Activated CD4-positive, alpha-beta T cell treated with anti-CD3 and anti-CD28 coated beads, Interleukin-2, amount 50 U/mL, for 4 hours (primary cell): ENCODE data around the gene ATP1B1.
"Not testable (repeated sequence)": the region's sequence is repeated elsewhere in the genome, so short reads cannot be mapped to it uniquely, and the experiment has no call there.

Source experiments
- DNase-seq, 2 experiments: peaks; one replicate each; pipeline ENCODE4 v3.0.0-alpha.2; 2020

Gene ATP1B1

DNA sequence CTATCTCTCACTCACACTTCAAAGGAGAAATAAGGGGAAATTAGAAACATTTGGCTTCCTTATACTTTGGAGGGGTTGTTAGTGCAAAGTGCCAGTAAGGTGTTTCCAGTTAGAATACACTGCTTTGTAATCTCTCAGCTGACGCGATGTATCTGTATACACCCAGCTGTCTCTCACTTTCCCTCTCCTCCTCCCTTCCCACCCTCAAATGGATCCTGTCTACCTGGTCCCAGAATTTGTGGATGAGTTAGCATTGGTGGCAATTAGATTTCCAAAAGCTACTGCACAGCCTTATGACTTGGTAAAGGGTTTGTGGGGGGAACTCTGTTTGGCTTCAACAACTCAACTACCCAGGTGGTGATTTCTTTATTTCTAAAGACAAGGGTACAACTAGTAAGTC is 10.5 kb downstream of the ATP1B1 start:
- no peak for DNase-seq

DNA sequence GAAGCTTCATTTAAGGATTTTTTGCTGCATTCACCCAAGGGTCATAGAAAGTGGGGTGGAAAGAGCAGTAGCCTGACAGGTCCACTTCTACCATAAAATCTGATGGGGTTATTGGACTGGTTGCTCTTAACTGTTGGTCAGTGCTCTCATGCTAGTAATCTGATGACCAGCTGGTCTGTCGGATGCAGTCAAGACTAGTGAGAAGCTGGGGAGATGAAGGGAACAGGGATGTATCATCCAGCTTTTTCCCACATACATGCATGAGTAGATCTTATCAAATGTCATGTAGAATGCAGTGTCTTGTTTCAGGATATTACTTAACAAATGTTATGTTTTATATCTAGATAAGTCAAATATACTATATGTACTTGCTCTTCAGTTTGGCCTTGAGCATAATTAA is 11.1 kb downstream of the ATP1B1 start:
- no peak for DNase-seq

DNA sequence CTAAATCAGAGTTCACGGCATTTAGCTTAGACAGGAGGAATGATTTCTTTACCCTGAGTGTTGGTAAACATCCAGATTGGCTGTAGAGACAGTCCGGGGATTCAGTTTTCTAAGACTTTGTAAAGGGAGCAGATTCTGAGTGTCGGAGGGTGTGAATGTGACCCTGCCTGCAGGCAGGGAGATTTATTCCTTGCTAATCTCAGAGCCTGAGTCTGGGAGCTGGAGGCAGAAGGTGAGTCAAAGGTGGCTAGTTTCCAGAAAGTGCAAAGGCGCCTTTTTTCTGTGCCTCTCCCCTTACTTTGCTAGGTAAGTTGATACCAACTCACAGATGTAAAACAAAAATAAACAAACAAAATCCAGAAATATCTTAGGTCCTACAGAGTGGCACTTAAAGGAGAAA is 11.7 kb downstream of the ATP1B1 start:
- DNase-seq, result no peak

DNA sequence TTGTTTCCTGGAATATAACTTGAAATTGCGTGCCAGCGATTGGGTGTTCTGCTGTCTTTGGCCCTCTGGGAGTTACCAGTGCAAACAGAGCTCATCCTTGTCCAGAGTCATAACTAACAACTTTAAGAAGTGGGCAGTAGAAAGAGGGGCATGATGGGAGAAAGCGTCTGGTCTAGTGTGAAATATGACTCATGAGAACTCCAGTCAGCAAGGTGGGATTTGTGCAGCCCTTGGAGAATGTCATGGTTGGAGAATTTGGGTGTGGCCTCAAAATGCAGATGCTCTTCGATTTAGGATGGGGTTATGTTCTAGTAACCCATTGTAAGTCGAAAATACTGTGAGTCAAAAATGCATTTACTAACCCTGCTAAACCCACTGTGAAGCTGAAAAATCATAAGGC is 12.9 kb downstream of the ATP1B1 start:
- no peak for DNase-seq

DNA sequence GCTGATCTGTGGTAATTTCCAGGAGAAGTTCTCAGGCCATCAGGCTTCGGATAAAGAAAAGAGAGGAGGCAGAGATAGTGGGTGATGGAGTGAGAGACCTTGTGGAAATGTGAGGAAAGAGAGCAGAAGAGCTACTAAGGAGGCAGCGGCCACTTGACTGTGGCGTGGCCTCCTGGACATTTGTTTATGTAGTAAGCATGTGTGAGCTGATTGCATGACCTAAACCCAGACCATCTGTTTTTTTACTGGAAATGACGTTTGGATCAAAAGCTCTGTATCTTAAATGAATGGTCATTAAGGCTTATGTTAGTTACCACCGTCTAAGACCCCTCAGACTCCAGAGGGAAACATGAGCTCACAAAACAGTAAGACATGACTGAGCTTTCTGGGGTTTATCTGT is 13.6 kb downstream of the ATP1B1 start:
- DNase-seq, result no peak

DNA sequence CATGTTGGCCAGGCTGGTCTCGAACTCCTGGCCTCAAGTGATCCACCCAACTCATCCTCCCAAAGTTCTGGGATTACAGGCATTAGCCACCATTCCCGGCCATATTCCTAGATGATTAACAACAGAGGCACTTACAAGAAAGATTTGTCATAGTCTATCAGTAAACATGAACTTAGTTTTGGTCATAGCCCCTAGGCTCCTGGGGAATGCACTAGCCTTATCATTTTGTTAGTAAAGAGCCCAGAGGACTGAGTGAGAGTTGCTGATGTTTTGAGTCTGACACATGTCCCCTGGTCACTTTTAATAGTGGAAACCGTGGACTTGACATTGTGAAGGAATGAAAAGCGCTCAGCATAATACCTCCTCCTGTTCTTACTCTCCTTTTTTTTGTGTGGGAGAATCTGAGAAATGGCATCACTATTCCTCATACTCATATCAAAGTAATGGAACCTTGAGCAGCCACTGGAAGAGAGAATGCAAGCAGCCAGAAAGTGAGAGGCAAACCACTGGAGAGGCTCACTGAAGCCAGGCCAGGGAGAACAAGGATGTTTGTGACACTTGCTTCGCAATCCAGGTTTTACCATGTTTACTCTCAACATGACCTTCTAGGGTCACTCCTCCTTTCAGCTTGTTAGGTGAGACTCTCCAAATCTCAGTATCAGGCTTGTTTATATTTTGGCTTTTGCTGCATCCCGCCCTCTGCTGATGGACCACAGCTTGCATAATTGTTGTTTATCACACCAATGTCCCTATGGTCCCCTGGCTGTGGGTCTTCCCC is 14.8 kb downstream of the ATP1B1 start:
- no peak for DNase-seq

DNA sequence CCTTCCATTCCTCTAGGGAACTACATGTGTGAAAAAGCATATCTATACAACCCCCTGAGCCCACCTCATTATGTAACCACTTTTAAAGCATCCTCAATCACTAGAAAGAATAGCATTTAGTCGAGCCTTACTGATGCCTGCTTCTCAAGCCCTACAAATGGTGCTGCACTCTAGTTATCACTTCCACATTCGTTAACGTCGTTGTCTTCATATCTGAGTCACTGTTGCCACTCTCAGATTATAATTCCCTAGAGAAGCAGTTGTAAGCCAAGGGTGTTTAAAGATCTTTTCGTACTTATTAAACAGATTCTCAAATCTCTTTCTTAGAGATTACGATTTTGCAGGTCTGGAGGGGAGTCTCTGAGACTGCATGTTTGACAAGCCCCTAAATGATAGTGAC is 16.5 kb downstream of the ATP1B1 start:
- DNase-seq, result no peak

DNA sequence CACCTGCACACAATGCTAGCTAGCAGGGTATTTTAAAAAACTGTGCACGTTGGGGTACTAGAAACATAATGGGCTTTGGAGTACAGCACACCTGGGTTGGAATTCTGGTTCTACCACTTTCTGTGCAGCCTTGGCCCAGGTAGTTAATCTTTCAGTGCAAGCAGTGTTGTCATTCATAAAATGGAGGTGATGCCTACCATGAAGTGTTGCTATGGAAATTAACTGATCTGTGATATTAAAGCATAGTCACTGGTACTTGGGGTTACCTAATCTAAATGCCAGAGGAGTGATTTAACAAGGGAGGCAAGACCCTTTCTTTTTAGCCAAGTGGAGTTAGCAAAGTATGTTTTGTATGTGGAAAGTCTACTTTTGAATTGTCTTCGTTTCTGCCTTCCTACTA is 18.0 kb downstream of the ATP1B1 start:
- DNase-seq, result no peak

DNA sequence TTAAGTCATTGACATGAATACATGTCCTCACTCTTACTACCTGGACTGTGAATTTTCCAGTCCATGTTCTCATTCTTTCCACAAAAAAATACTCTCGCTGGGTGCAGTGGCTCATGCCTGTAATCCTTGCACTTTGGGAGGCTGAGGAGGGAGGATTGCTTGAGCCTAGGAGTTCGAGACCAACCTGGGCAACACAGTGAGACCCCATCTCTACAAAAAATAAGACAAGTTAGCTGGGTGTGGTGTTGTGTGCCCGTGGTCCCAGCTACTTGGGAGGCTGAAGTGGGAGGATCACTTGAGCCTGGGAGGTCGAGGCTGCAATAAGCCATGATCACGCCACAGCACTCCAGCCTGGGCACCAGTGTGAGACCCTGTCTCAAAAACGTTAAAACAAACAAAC is 19.1 kb downstream of the ATP1B1 start:
- not testable (repeated sequence) for DNase-seq

DNA sequence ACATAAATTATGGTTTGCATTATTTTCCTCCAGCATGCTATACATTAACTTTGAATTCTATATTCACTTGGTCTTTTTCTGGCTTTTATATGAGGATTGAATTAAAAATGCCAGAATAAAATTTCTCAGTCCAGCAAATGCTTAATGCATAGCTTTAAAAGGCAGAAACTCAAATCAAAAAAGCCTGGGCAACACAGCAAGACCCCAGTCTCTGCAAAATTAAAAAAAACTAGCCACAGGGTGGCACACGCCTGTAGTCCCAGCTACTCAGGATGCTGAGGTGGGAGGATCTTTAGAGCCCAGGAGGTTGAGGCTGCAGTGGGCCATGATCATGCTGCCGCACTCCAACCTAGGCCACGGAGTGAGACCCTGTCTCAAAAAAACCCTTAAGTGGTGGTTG is 19.8 kb downstream of the ATP1B1 start:
- no peak for DNase-seq

DNA sequence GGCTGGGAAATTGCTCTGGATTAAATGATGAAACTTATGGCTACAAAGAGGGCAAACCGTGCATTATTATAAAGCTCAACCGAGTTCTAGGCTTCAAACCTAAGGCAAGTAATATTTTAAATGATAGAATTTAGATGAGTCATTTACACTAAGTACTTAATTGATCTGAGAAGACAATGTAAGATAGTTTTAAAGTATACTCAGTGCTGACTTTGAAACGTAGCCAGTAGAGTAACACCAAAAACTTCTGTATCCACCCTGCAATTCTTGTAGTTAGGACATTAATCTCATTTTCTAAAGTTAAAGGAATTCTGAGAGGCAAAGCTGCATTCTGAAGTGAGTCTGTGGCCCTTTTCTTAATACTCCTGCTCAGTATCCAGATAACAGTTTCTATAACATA is 20.8 kb downstream of the ATP1B1 start:
- DNase-seq, result no peak

DNA sequence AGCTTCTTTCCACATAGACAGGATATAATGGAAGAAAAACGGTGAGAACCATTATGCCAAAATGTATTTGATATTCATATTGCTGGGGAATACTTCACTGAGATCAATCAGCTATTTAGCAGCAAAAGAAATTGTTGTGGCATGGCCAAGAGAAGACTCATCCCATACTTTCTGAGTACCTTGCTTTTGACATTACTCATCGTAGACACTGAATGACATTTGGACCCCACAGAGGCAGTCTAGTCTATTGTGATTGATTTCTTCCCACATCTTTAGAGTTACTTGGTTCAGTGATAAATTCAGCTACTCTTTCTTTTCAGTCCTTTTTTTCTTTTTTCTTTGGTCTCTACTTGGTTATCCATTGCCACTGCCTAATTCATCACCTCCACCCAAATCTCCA is 22.1 kb downstream of the ATP1B1 start:
- DNase-seq, result no peak

DNA sequence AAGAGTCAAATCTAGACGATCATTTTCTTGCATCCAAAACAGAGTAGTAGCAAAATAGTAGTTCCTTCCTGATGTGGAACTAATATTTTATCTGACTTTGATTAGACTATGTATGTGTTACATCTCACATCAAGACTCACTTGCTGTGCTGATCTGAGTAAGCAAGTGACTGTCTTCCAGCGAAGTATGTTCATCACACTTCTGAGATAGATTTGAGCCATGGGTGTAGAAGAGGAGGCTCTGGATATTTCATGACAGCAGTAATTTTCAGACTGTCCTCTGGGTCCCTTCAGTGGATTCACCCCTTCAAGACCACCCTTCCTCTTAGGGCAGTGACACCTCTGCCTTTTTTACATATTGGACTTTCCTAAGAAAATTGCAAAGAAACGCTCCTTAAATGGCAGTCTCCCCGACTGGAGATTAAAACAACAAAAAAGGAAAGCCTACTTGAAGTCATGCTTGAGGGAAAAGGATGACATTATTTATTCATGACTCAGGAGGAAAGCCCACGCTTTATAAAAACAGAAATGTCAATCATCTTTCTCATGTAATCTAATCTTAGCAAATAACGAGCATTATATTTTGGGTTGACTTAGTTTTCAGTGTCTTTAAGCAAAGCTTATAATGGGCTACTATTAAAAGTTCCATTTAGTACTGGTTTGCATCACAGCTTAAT is 22.8 kb downstream of the ATP1B1 start:
- no peak for DNase-seq

DNA sequence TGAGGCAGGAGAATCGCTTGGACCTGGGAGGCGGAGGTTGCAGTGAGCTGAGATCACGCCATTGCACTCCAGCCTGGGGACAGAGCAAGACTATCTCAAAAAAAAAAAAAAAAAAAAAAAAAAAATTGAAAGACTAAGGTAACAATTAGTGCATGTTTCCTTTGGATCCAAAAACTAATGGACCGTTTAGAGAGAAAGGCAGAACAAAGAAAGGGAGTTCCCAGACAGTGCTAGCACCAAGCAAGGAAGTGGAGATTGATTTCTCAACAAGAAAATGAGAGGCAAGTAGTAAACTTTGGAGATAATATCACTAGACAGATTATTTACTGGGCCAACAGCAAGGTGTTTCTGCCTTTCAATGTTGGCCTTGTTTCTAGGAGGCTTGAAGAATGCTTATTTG is 24.2 kb downstream of the ATP1B1 start:
- no peak for DNase-seq

DNA sequence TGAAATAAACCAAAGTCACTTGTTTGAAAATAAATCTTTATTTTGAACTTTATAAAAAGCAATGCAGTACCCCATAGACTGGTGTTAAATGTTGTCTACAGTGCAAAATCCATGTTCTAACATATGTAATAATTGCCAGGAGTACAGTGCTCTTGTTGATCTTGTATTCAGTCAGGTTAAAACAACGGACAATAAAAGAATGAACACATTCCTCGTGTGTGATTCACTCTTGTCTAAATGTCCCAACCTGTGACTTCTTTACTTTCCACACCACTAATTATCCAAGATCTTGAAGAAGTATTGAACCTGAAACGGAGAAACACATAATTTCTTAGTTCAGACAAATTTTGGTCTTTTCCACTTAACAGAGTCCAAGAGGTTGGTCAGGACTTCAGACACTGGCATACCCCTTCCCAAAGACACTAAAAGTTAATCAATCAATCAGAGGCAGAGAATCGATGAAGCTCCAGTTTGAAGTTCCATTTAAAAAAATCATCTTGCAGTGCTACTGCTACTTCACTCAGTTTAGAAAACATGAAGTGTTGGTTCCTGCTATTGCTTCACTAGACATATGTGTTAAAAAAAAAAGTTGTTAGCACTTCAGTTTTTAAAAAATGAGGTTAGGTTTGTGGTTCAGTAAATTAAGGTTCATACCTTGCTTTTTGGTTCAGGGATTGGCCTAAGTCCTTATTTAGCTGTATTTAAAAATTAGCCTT is 26.2 kb downstream of the ATP1B1 start:
- no peak for DNase-seq

DNA sequence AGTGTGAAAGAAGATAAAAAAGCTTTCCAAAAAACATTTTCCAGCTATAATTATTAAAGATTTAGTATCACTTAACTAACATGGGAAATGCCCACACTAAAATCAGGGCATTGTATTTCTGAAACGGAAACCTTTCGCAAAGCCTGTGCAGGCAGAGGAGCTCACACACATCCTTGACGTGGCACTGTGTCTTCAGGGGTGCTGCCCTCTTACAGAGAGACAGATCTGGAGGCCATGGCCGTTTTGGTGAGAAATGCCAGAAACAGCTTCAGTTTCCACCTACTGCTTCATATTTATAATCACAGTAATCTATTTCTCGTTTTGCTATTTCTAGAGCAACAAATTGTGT is 26.7 kb downstream of the ATP1B1 start:
- no peak for DNase-seq

DNA sequence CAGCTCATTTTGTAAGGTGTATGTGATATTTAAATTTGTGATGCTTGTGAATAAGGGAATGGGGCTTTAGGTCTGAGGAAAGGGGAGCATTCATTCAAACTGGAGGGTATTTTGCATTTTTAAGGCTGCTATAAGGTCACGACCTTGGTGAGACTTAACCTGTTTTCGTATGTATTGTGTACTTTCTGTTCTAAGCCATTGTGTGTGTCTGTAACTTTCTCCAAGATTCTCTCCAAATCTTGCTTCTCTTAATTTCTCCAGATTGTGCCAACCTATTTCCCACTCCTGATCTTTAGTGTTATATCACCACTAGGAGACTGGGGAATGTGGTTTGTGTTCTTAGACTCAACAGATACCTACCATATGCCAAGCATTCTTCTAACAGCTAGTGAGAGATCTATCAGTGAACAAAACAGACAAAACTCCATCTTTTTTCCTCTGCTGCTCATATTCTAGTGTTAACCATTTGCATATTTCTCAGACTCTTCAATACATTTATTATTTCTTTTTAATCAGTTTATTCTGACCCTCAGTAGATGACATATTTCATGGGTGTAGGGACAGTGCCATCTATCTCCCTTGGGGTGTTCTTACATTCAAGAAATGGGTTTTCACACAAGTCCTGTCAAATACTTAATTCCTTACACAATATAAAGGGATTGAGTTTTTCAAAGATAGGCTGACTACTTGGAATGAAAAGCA is 27.5 kb downstream of the ATP1B1 start:
- DNase-seq, result no peak

DNA sequence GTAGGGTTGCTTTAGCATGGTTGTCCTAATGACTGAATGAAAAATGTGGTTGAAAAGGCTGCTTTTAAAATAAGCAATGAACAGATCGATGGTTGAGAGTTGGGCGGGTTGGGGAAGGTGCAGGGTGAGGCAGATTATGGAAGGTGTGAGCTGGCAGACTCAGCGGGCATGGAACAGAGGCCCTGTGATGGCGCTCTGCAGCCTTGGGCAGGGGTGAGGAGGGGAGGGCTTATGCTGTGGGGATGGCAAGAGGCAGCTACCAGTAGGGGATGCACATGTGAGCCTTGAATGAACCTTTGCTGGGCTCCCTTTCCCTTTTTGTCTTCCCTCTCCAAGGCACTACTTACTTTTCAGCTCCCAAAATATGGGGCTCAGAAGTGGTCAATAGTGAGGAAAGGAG is 30.9 kb downstream of the ATP1B1 start:
- no peak for DNase-seq

DNA sequence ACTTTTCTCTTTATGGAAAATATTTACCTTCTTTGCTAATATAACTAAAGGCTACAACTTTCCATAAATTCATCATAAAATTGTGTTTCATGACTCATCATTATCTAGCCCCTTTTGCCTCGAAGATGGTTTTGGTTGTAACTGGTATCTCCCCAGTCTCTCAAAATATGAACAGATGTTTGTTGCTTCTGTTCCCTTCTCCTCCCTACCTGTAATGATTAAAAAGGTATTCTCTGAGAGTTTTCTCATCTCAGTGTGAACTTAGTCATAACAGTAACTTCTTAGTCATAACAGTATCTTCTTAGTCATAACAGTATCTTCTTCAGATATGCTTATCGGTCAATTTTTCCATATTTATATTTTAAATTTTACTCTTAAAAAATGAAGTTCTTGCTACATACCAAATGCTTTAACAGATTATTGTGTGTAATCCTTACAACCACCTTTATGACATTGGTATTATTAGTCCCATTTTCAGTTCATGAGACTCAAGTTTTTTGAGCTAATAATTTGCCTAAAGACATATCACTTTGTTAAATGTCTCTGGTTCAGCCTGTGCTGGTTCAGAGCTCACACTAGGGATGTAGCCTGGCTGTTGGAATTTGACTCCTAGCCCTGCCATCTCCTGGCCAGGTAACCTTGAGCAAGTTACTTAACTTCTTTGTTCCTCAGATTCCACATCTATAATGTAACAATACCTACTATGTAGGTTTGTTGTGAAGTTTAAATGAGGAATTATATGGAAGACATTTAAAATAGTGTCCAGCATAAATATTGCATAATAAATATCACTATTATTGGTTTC is 32.6 kb downstream of the ATP1B1 start:
- DNase-seq, result no peak

DNA sequence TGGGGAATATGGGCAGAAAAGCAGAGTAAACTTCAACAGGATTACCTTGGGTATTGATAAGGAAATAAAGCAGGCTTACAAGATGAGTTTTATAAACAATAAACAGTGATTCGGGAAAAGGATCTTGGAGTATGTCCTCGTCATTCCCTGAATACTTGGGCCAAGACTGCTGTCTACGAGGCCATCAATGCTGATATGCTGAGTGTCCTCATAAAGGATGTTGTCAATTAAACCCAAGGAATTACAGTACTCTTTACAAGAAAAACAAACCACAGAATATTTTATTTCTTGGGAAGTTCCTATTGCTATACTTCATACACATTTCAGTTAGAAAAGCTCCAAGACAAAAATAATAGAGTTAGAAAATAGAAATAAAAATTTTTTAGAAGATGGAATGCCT is 34.9 kb downstream of the ATP1B1 start:
- DNase-seq, result no peak

DNA sequence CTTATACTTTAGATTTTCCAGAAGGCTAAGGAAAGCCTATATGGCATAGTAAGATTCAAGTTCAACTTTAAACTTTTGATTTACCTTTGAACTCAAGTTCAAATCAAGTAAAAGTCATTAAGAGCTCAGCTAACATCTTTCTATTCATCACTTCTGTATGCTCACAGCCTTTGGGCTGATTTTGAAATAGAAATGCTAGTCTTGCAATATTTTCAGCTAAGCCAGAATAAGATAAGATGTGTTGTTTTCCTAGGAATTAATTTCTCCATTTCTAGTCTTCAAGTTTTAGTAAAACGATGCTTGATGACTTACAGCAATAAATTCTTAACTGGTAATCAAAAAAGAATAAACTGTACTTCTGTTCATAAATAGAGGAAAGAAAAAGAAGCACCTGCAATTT is 35.6 kb downstream of the ATP1B1 start:
- no peak for DNase-seq

DNA sequence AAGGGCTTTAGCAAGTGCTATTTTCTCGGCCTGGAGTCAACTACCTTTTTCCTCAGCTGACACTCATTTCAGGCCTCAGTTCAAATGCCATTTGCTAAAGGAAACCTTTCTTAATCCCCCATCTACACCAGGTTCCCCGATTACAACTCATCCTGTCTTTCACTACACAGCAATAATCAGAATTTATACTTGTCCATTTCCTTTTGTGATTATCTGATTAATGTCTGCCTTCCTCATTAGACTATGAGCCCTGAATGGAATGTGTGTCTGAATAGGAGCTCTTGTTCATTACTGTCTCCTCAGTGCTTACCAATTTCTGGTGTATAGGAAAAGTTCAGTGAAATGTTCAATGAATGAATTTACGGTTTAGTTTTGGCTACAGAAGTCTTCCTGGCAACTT is 36.9 kb downstream of the ATP1B1 start:
- DNase-seq, result no peak

DNA sequence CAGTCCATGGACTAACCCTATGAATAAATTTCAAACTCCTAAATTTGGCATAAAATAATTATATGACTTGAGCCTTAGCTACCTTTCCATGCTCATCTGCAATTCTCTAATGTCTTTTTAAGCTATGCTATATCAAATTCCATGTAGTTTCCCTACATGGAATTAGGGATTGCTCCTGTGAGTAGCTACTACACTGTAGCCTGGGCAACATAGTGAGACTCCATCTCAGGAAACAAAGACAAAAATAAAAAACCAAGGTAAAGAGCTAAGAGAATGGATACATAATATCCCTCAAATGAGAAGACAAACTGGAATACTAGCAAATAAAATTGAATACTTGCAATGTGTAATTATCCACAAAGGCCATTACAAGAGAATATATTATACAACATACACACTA is 37.5 kb downstream of the ATP1B1 start:
- DNase-seq, result no peak
